HepG2 (cell line): ENCODE results near the gene ZFP3. TPM values are rescaled to one million over a fixed set of nuclear protein-coding genes. Genes with fewer than 3 reads are reported as not detected.
A peak's percentile ranks its signal among the peaks of the same experiment; 100 is the strongest.

Experiments
- ATAC-seq: fragments of 200-7000 bp; cut with Tn5 transposase; 3 replicates; pipeline ENCODE4 v1.9.1; 2020; ENCODE audit warnings: mild to moderate bottlenecking, moderate library complexity
- BruUV-seq: library from RNA; stranded (reverse); fragments of 400-500 nt; replicated peaks from 2 replicates; lab custom pipeline; 2021; lab: Mats Ljungman, UMichigan
- CTCF ChIA-PET: fragments of 300-600 bp; formaldehyde crosslinking; extraction: SDS; loops from one replicate; lab custom pipeline; 2021; ENCODE audit warnings: low total read pairs, inconsistent platforms, low intra/inter-chr PET ratio; lab: Yijun Ruan, JAX
- POLR2A ChIA-PET: fragments of 350-600 bp; sonication (Branson Sonifier 250); formaldehyde crosslinking; loops from one replicate; lab custom pipeline; 2020; ENCODE audit warnings: antibody characterized with exemption, inconsistent platforms; lab: Yijun Ruan, JAX
- DNase-seq: peaks from one replicate; pipeline ENCODE4 v3.0.0-alpha.2; 2015; ENCODE audit warnings: low spot score
- FAIRE-seq: peaks from 3 replicates; lab custom pipeline; 2011; peaks lifted over from hg19 to GRCh38; lab: Jason Lieb, UNC
- H2AFZ ChIP-seq: one replicate; pipeline ENCODE4 v1.6.1; 2011; ENCODE audit warnings: low read length, inconsistent platforms
- H3K27ac ChIP-seq: fragments of 300-600 bp; 3 replicates; pipeline ENCODE4 v1.8.0; 2011; ENCODE audit warnings: mixed run types, mild to moderate bottlenecking, mixed read lengths, low read length, inconsistent platforms; ENCODE audit not compliant: insufficient read depth; ENCODE audit errors: extremely low read length
- H3K27me3 ChIP-seq, 2 experiments: fragments of 200-600 bp in 1 of 2; 2 replicates in 1 of 2; 3 replicates in 1 of 2; pipeline versions ENCODE4 v1.6.0 to v1.8.0; 2011; ENCODE audit warnings: low read length in 2 of 2, mild to moderate bottlenecking in 2 of 2, moderate library complexity in 2 of 2, inconsistent platforms in 1 of 2; ENCODE audit not compliant: insufficient read depth in 2 of 2, control insufficient read depth in 1 of 2
- H3K36me3 ChIP-seq, 2 experiments: fragments of 200-600 bp in 1 of 2; replicated peaks in 1 of 2; 2 replicates in 1 of 2; 3 replicates in 1 of 2; pipeline versions ENCODE4 v1.5.1 to v1.8.0; 2011; ENCODE audit warnings: low read length in 2 of 2, inconsistent platforms in 1 of 2; ENCODE audit not compliant: insufficient read depth in 2 of 2, control insufficient read depth in 1 of 2
- H3K4me1 ChIP-seq: 2 replicates; pipeline ENCODE4 v1.5.1; 2012; ENCODE audit warnings: low read length, inconsistent platforms; ENCODE audit not compliant: insufficient read depth
- H3K4me2 ChIP-seq: 2 replicates; pipeline ENCODE4 v1.6.0; 2011; ENCODE audit warnings: low read depth, low read length, inconsistent platforms
- H3K4me3 ChIP-seq, 3 experiments: fragments of 200-600 bp in 1 of 3; sonication (generic), shearing (Covaris generic) in 1 of 3; replicated peaks in 1 of 3; 2 replicates each; pipeline ENCODE4 v1.5.1; 2011 to 2016; ENCODE audit warnings: low read length in 3 of 3, inconsistent platforms in 2 of 3, low read depth in 2 of 3, mild to moderate bottlenecking in 2 of 3, control low read depth in 1 of 3, mixed read lengths in 1 of 3; ENCODE audit not compliant: insufficient read depth in 1 of 3
- H3K79me2 ChIP-seq: one replicate; pipeline ENCODE4 v1.6.1; 2011; ENCODE audit warnings: low read length, inconsistent platforms; ENCODE audit not compliant: insufficient read depth
- H3K9ac ChIP-seq: 2 replicates; pipeline ENCODE4 v1.6.0; 2011; ENCODE audit warnings: mild to moderate bottlenecking, low read depth, low read length, inconsistent platforms; ENCODE audit not compliant: insufficient read depth
- H3K9me3 ChIP-seq: 2 replicates; pipeline ENCODE4 v1.5.1; 2012; ENCODE audit warnings: mild to moderate bottlenecking, low read length
- H4K20me1 ChIP-seq: 2 replicates; pipeline ENCODE4 v1.6.0; 2011; ENCODE audit warnings: inconsistent platforms, mild to moderate bottlenecking, low read length, moderate library complexity; ENCODE audit not compliant: insufficient read depth
- ATF6 ChIP-seq: sonication (generic); formaldehyde crosslinking; conservative IDR thresholded peaks from 2 replicates; pipeline ENCODE4 v1.4.0; 2020; ENCODE audit warnings: missing genetic modification reagents
- MIER2 ChIP-seq: IDR thresholded peaks from 2 replicates; pipeline ENCODE4 v1.6.1; 2016; ENCODE audit warnings: missing biosample characterization, missing genetic modification reagents
- NFIC ChIP-seq: IDR thresholded peaks from 2 replicates; pipeline ENCODE4 v1.6.1; 2012; ENCODE audit warnings: mild to moderate bottlenecking, low read length, inconsistent platforms
- STAG1 ChIP-seq: sonication (generic); formaldehyde crosslinking; IDR thresholded peaks from 2 replicates; pipeline ENCODE4 v1.4.0; 2020; ENCODE audit warnings: missing genetic modification reagents
- ZNF343 ChIP-seq: sonication (generic); formaldehyde crosslinking; IDR thresholded peaks from 2 replicates; pipeline ENCODE4 v1.4.0; 2020; ENCODE audit warnings: mild to moderate bottlenecking, missing genetic modification reagents
- ZNF580 ChIP-seq: IDR thresholded peaks from 2 replicates; pipeline ENCODE4 v1.6.1; 2016; ENCODE audit warnings: low read depth, borderline replicate concordance
- ZNF891 ChIP-seq: sonication (generic); formaldehyde crosslinking; IDR thresholded peaks from 2 replicates; pipeline ENCODE4 v1.5.0; 2020; ENCODE audit warnings: mild to moderate bottlenecking, missing genetic modification reagents
- WGBS: methylation state at CpG from one replicate; pipeline ENCODE4 v1.1.6; 2017; ENCODE audit warnings: low lambda C conversion rate; 5-methylcytosine and 5-hydroxymethylcytosine counted together
- in situ Hi-C: cut with HindIII; loops from 2 replicates; pipeline ENCODE4 v1.10.0; 2017; ENCODE audit warnings: low pct_unique_long_range_greater_than_20kb; ENCODE audit not compliant: extremely low pct_ligation_motif_present
- intact Hi-C: fragments of 100-400 bp; cut with micrococcal nuclease; formaldehyde crosslinking; loops from one replicate; pipeline ENCODE4 v1.10.0; 2022; ENCODE audit not compliant: unreplicated experiment
- polyA plus RNA-seq, 8 experiments: library from polyadenylated mRNA; depleted of rRNA in 3 of 8; stranded (reverse) in 7 of 8; unstranded in 1 of 8; fragments of >200 nt; fragmentation: Illumina TruSeq in 4 of 8; extraction: Trizol in 4 of 8; gene quantifications; 2 replicates each; pipeline versions ENCODE4 v1.2.1 to v1.2.3, GENCODE V29; 2011 to 2016; ENCODE audit warnings: low read depth in 4 of 8, missing spikeins in 1 of 8, mixed read lengths in 1 of 8; ENCODE audit not compliant: insufficient read depth in 1 of 8
- total RNA-seq, 5 experiments: library from RNA; depleted of rRNA; stranded (reverse); fragments of >200 nt; fragmentation: Illumina TruSeq; extraction: Trizol; gene quantifications; 2 replicates each; pipeline ENCODE4 v1.2.3, GENCODE V29; 2016; ENCODE audit warnings: low read depth in 1 of 5
- TF ChIP-seq, protein P1 (sequence below): sonication (generic); formaldehyde crosslinking; IDR thresholded peaks from 2 replicates; pipeline ENCODE4 v1.5.0; 2020; ENCODE audit warnings: mild to moderate bottlenecking, missing genetic modification reagents, moderate library complexity

The ZFP3 gene
- total and polyA plus RNA-seq, 2 of the 13 experiments (the other 11 are each of a cell fraction or from before 2014, with no cell fraction given): not detected

DNA sequence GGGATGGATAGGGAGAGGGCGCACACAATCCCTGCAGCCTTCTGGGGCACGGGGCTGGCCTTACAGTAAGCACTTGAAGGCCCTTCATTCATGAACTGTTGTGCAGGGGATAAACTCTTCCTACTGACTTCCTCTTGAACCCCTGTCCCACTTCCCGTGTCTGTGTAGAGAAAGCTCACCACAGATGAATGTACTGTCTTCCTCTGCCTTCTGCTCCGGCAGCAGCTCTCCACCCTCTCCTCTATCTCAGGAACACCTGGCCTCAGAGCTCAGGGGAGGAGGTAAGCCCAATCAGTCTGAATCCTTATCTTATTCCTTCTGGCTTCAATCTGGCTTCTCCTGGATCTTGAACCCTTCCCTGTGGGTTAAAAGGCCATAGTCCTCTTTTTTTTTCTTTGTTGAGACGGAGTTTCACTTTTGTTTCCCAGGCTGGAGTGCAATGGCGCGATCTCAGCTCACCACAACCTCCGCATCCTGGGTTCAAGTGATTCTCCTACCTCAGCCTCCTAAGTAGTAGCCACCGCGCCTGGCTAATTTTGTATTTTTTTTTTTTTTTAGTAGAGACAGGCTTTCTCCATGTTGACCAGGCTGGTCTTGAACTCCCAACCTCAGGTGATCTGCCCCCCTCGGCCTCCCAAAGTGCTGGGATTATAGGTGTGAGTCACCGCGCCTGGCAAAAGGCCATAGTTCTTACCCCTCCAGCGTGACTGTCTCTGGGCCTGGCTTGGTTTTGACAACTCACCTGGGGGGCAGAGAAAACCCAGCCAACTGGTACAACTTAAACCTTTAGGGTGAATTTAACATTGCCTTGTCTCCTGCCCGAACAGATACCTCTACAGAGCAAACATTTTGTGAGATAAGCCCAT, 35.9 kb upstream of the ZFP3 start:
- no peaks in the 10 kb centered on the region for H3K79me2 ChIP-seq
- H3K4me3 ChIP-seq: no peak overlapping the region
- 59% methylated on average over 15 of the region's 15 CpGs for WGBS
- ChIA-PET POLR2A (no interaction called here), CTCF (no interaction called here)
- H3K36me3 ChIP-seq: no peaks in the 10 kb centered on the region
- ATAC-seq: no peak
- H3K27me3 ChIP-seq: no peaks in the 10 kb centered on the region; a peak in 1 of 5 replicates
- no peak for FAIRE-seq
- no peaks in the 10 kb centered on the region for H4K20me1 ChIP-seq
- in situ Hi-C loops: no loop called here
- BruUV-seq: no TSS peak
- H3K4me1 ChIP-seq: peaks cover 24% of the 10 kb centered on the region
- no peak overlapping the region for H3K9ac ChIP-seq
- no peak overlapping the region for H3K4me2 ChIP-seq
- H3K9me3 ChIP-seq: no peaks in the 10 kb centered on the region
- no peak overlapping the region for H3K27ac ChIP-seq
- H2AFZ ChIP-seq: no peak overlapping the region
- TF ChIP-seq ZNF343 (CRISPR knock-in tag): no peak
- TF ChIP-seq NFIC: no peak
- TF ChIP-seq MIER2 (CRISPR knock-in tag): no peak
- no peak for TF ChIP-seq ZNF580
- no peak for TF ChIP-seq ZNF891 (CRISPR knock-in tag)
- TF ChIP-seq, all 625 proteins: peak for 0
- intact Hi-C loops: no loop called here
- no peak for DNase-seq

DNA sequence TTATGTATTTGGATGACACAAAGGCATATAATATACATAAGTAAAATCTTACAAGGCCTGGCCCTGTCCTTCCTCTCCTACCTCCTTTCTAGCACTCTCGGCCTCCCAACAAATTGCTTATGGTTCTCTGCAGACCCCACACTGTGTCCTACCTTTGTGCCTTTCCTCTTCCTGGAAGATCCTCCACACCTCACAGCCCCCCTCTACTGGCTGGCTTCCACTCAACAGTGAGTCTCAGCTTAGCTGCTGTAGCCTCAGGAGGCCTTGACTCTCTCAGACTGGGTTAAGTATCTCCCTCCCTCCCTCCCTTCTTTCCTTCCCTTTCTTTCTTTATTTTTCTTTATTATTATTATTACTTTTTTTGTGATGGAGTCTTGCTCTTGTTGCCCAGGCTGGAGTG, 34.7 kb upstream of the ZFP3 start:
- CTCF ChIA-PET: no interaction called here
- Histone ChIP-seq H3K27ac (no peak overlapping the region), H3K36me3 (no peaks in the 10 kb centered on the region)
- TF ChIP-seq STAG1 (CRISPR knock-in tag) (peak; percentile 37; the same call in 1 of the 2 replicates), ATF6 (CRISPR knock-in tag) (no peak)
- TF ChIP-seq, protein P1, sequence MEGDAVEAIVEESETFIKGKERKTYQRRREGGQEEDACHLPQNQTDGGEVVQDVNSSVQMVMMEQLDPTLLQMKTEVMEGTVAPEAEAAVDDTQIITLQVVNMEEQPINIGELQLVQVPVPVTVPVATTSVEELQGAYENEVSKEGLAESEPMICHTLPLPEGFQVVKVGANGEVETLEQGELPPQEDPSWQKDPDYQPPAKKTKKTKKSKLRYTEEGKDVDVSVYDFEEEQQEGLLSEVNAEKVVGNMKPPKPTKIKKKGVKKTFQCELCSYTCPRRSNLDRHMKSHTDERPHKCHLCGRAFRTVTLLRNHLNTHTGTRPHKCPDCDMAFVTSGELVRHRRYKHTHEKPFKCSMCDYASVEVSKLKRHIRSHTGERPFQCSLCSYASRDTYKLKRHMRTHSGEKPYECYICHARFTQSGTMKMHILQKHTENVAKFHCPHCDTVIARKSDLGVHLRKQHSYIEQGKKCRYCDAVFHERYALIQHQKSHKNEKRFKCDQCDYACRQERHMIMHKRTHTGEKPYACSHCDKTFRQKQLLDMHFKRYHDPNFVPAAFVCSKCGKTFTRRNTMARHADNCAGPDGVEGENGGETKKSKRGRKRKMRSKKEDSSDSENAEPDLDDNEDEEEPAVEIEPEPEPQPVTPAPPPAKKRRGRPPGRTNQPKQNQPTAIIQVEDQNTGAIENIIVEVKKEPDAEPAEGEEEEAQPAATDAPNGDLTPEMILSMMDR (CRISPR knock-in tag): peak; percentile 44
- TF ChIP-seq, all 625 proteins: peak for 2
- Histone ChIP-seq H3K4me3 (no peak overlapping the region), H3K79me2 (no peaks in the 10 kb centered on the region), H3K27me3 (no peaks in the 10 kb centered on the region; a peak in 1 of 5 replicates), H3K9me3 (no peaks in the 10 kb centered on the region), H3K4me1 (peaks cover 24% of the 10 kb centered on the region), H2AFZ (no peak overlapping the region), H3K9ac (no peak overlapping the region), H4K20me1 (no peaks in the 10 kb centered on the region), H3K4me2 (no peak overlapping the region)
- peak; percentile 80 for ATAC-seq
- intact Hi-C loops (no loop called here), in situ Hi-C loops (no loop called here)
- DNase-seq: no peak
- no TSS peak for BruUV-seq
- WGBS: 81% methylated on average over 1 of the region's 1 CpG
- no peak for FAIRE-seq
- POLR2A ChIA-PET: no interaction called here
